SK-N-SH (cell line): ENCODE results near the gene PHOSPHO1. TPM values are rescaled to one million over a fixed set of nuclear protein-coding genes. Genes with fewer than 3 reads are reported as not detected.

ENCODE experiments used
- CTCF ChIA-PET: fragments of 300-600, 350-600 bp; formaldehyde crosslinking; extraction: SDS; loops from one replicate; lab custom pipeline; 2021; lab: Yijun Ruan, JAX
- POLR2A ChIA-PET: fragments of 350-600 bp; sonication (Branson Sonifier 250); formaldehyde crosslinking; extraction: SDS; loops from one replicate; lab custom pipeline; 2020; ENCODE audit warnings: antibody characterized with exemption, inconsistent platforms; lab: Yijun Ruan, JAX
- DNase-seq: peaks from one replicate; pipeline ENCODE4 v3.0.0; 2012
- H2AFZ ChIP-seq: fragments of 200-600 bp; sonication (generic); 2 replicates; pipeline ENCODE4 v1.8.1; 2016; ENCODE audit warnings: antibody characterized with exemption, mild to moderate bottlenecking, low read depth
- H3F3A ChIP-seq: fragments of 200-600 bp; sonication (generic); replicated peaks from 2 replicates; pipeline ENCODE3; 2016; ENCODE audit warnings: antibody characterized with exemption, mild to moderate bottlenecking; ENCODE audit not compliant: insufficient read depth
- H3K27ac ChIP-seq, 2 experiments: fragments of 200-500 bp in 1 of 2; fragments of 200-600 bp in 1 of 2; sonication (Bioruptor generic) in 1 of 2; sonication (generic), shearing (Covaris generic) in 1 of 2; 2 replicates each; pipeline versions ENCODE4 v1.5.1 to v1.6.1; 2014 to 2016; ENCODE audit warnings: low read depth in 2 of 2, inconsistent platforms in 1 of 2, low read length in 1 of 2, mild to moderate bottlenecking in 1 of 2, mixed read lengths in 1 of 2
- H3K27me3 ChIP-seq: fragments of 200-600 bp; sonication (generic), shearing (Covaris generic); 2 replicates; pipeline ENCODE4 v1.6.1; 2016; ENCODE audit warnings: mixed run types; ENCODE audit not compliant: insufficient read depth
- H3K36me3 ChIP-seq, 2 experiments: fragments of 200-500 bp in 1 of 2; fragments of 200-600 bp in 1 of 2; sonication (Bioruptor generic) in 1 of 2; sonication (generic) in 1 of 2; replicated peaks in 1 of 2; 2 replicates each; pipeline versions ENCODE3 to v1.5.1; 2014 to 2016; ENCODE audit warnings: low read length in 1 of 2, mild to moderate bottlenecking in 1 of 2; ENCODE audit not compliant: insufficient read depth in 2 of 2, control insufficient read depth in 1 of 2
- H3K4me1 ChIP-seq, 2 experiments: fragments of 200-500 bp in 1 of 2; fragments of 200-600 bp in 1 of 2; sonication (Bioruptor generic) in 1 of 2; sonication (generic), shearing (Covaris generic) in 1 of 2; 2 replicates each; pipeline versions ENCODE4 v1.5.1 to v1.6.1; 2014 to 2016; ENCODE audit warnings: low read depth in 1 of 2, low read length in 1 of 2, mixed run types in 1 of 2; ENCODE audit not compliant: insufficient read depth in 2 of 2, control insufficient read depth in 1 of 2
- H3K4me2 ChIP-seq: fragments of 200-600 bp; sonication (generic), shearing (Covaris generic); 2 replicates; pipeline ENCODE4 v1.6.1; 2017; ENCODE audit warnings: mixed run types
- H3K4me3 ChIP-seq, 2 experiments: fragments of 200-500 bp in 1 of 2; fragments of 200-600 bp in 1 of 2; sonication (Bioruptor generic) in 1 of 2; sonication (generic), shearing (Covaris generic) in 1 of 2; 2 replicates each; pipeline versions ENCODE4 v1.5.1 to v1.8.1; 2014 to 2016; ENCODE audit warnings: low read depth in 2 of 2, inconsistent platforms in 1 of 2, low read length in 1 of 2, mild to moderate bottlenecking in 1 of 2, mixed read lengths in 1 of 2, moderate library complexity in 1 of 2
- H3K79me2 ChIP-seq: fragments of 200-600 bp; sonication (generic); 2 replicates; pipeline ENCODE4 v1.8.1; 2017; ENCODE audit warnings: mild to moderate bottlenecking; ENCODE audit not compliant: insufficient read depth
- H3K9ac ChIP-seq: fragments of 200-600 bp; sonication (generic); 2 replicates; pipeline ENCODE4 v1.6.1; 2017; ENCODE audit warnings: mixed run types
- H3K9me2 ChIP-seq: fragments of 200-600 bp; sonication (generic); 2 replicates; pipeline ENCODE4 v1.6.1; 2017; ENCODE audit warnings: mixed run types
- H3K9me3 ChIP-seq: fragments of 200-600 bp; sonication (generic); 2 replicates; pipeline ENCODE4 v1.6.1; 2017; ENCODE audit warnings: mixed run types, mild to moderate bottlenecking, moderate library complexity
- H4K20me1 ChIP-seq: fragments of 200-600 bp; sonication (generic); 2 replicates; pipeline ENCODE4 v1.6.1; 2017; ENCODE audit warnings: mild to moderate bottlenecking, mixed run types; ENCODE audit not compliant: insufficient read depth
- FOSL2 ChIP-seq: IDR thresholded peaks from 2 replicates; pipeline ENCODE4 v1.4.0; 2012; ENCODE audit warnings: low read depth, mild to moderate bottlenecking, moderate library complexity, borderline replicate concordance
- MAX ChIP-seq: IDR thresholded peaks from 2 replicates; pipeline ENCODE4 v1.4.0; 2012; ENCODE audit warnings: low read depth
- MXI1 ChIP-seq: IDR thresholded peaks from 2 replicates; pipeline ENCODE4 v1.6.1; 2012; ENCODE audit warnings: mild to moderate bottlenecking, low read depth, low read length, improper control_type of control experiment
- NFIC ChIP-seq: IDR thresholded peaks from 2 replicates; pipeline ENCODE4 v1.4.0; 2012; ENCODE audit warnings: borderline replicate concordance
- NRF1 ChIP-seq: IDR thresholded peaks from 2 replicates; pipeline ENCODE4 v1.6.1; 2012; ENCODE audit warnings: low read depth, mild to moderate bottlenecking, low read length
- PBX3 ChIP-seq: IDR thresholded peaks from 2 replicates; pipeline ENCODE4; 2012
- POLR2AphosphoS5 ChIP-seq: IDR thresholded peaks from 2 replicates; pipeline ENCODE4 v1.6.1; 2012; ENCODE audit warnings: low read depth, low read length
- TCF12 ChIP-seq: IDR thresholded peaks from 2 replicates; pipeline ENCODE4 v1.4.0; 2012
- YY1 ChIP-seq: IDR thresholded peaks from 2 replicates; pipeline ENCODE4 v1.4.0; 2012; ENCODE audit warnings: low read depth, mild to moderate bottlenecking
- WGBS: methylation state at CpG from one replicate; pipeline ENCODE4 v1.1.6; 2017; ENCODE audit warnings: low lambda C conversion rate; 5-methylcytosine and 5-hydroxymethylcytosine counted together
- polyA plus RNA-seq, 3 experiments: library from polyadenylated mRNA; depleted of rRNA; stranded (reverse); fragments of >200 nt; gene quantifications; 2 replicates each; pipeline ENCODE4 v1.2.3, GENCODE V29; 2012

Gene PHOSPHO1
- polyA plus RNA-seq, 1 of the 3 experiments (the other 2 are of a cell fraction), result not detected

GRCh38 chr17:49260817-49261291, 30.3 kb upstream of the PHOSPHO1 start:
- Histone ChIP-seq H3K27me3 (no peaks in the 10 kb centered on the region), H4K20me1 (no peaks in the 10 kb centered on the region), H3K9me2 (no peaks in the 10 kb centered on the region), H2AFZ (peak overlapping the region; percentile 95), H3K9ac (no peak overlapping the region; the same call in 1 of the 2 replicates), H3K36me3 (no peaks in the 10 kb centered on the region), H3K4me3 (peak overlapping the region; percentile 49 to 58; a peak in 3 of 4 replicates), H3K27ac (peak overlapping the region in 1 of 2 experiments; percentile 46; a peak in 2 of 4 replicates), H3K4me1 (peaks cover 4% of the 10 kb centered on the region in 2 experiments; a peak in 1 of 4 replicates), H3K4me2 (peak overlapping the region; percentile 75), H3K9me3 (no peaks in the 10 kb centered on the region), H3K79me2 (no peaks in the 10 kb centered on the region), H3F3A (no peaks in the 10 kb centered on the region)
- CTCF ChIA-PET, result interaction anchor here (1.0 to 3.8 kb wide), 9 partner anchors 18 to 536 kb away, joined by 3 to 20 read pairs (median 4); no protein-coding TSS in a partner anchor
- DNase-seq, result no peak
- POLR2A ChIA-PET, result no interaction called here
- WGBS, result 53% methylated on average over 11 of the region's 11 CpGs
- no peak for TF ChIP-seq MXI1
- no peak for TF ChIP-seq PBX3
- peak; percentile 33; the same call in 1 of the 2 replicates for TF ChIP-seq MAX
- no peak for TF ChIP-seq NRF1
- TF ChIP-seq FOSL2, result peak; percentile 70; the same call in 1 of the 2 replicates

GRCh38 chr17:49260011-49260816, 29.6 kb upstream of the PHOSPHO1 start:
- Histone ChIP-seq H4K20me1 (no peaks in the 10 kb centered on the region), H3K27me3 (no peaks in the 10 kb centered on the region), H2AFZ (peak overlapping the region; percentile 95), H3K4me2 (peak overlapping the region; percentile 75), H3K9ac (peak overlapping the region; percentile 59), H3K4me1 (peaks cover 4% of the 10 kb centered on the region in 2 experiments; a peak in 1 of 4 replicates), H3F3A (no peaks in the 10 kb centered on the region), H3K4me3 (peak overlapping the region; percentile 49 to 58), H3K9me2 (no peaks in the 10 kb centered on the region), H3K79me2 (no peaks in the 10 kb centered on the region)
- DNase-seq, result peak; percentile 81
- CTCF ChIA-PET, result interaction anchor here (0.8 to 3.8 kb wide), 12 partner anchors 9 to 535 kb away, joined by 3 to 20 read pairs (median 4); no protein-coding TSS in a partner anchor
- WGBS, result 6% methylated on average over 20 of the region's 77 CpGs
- TF ChIP-seq POLR2AphosphoS5 (0 out of 2 replicates have a peak, but pooled peaks have one; percentile 25), TCF12 (no peak), YY1 (no peak), PBX3 (peak; percentile 57), NFIC (0 out of 2 replicates have a peak, but pooled peaks have one; percentile 2)
- TF ChIP-seq, all 33 proteins: peak for 3
- Histone ChIP-seq H3K27ac (peak overlapping the region in 1 of 2 experiments; percentile 46; a peak in 2 of 4 replicates), H3K36me3 (no peaks in the 10 kb centered on the region), H3K9me3 (no peaks in the 10 kb centered on the region)
- POLR2A ChIA-PET, result no interaction called here
